CD14-positive monocyte (primary cell): Measurements from ENCODE around the gene ST3GAL2. TPM values are rescaled to one million over a fixed set of nuclear protein-coding genes. Genes with fewer than 3 reads are reported as not detected.

Source experiments
- DNase-seq, 3 donors: peaks; one replicate each; pipeline ENCODE4 v3.0.0-alpha.2; 2011 to 2022
- H2AFZ ChIP-seq: 2 replicates; pipeline ENCODE4 v1.6.0; 2012; ENCODE audit warnings: mild to moderate bottlenecking, low read depth, low read length, inconsistent platforms; ENCODE audit not compliant: insufficient read depth, poor library complexity, severe bottlenecking
- H3K27ac ChIP-seq, 2 donors: 1 replicate in 1 of 2; 2 replicates in 1 of 2; pipeline ENCODE4 v1.5.1; 2012 to 2013; ENCODE audit warnings: low read length in 2 of 2, control low read depth in 1 of 2, inconsistent platforms in 1 of 2, low read depth in 1 of 2, mild to moderate bottlenecking in 1 of 2
- H3K27me3 ChIP-seq, 2 donors: one replicate each; pipeline versions ENCODE4 v1.6.0 to v1.6.1; 2011 to 2013; ENCODE audit warnings: low read length in 2 of 2; ENCODE audit not compliant: control insufficient read depth in 2 of 2, insufficient read depth in 2 of 2
- H3K36me3 ChIP-seq, 2 donors: replicated peaks in 1 of 2; 1 replicate in 1 of 2; 2 replicates in 1 of 2; pipeline versions ENCODE4 v1.5.1 to v1.6.1; 2012 to 2013; ENCODE audit warnings: low read length in 2 of 2, control low read depth in 1 of 2, inconsistent platforms in 1 of 2, mild to moderate bottlenecking in 1 of 2; ENCODE audit not compliant: insufficient read depth in 2 of 2, control insufficient read depth in 1 of 2
- H3K4me1 ChIP-seq, 2 donors: 1 replicate in 1 of 2; 2 replicates in 1 of 2; pipeline versions ENCODE4 v1.5.1 to v1.6.1; 2012 to 2013; ENCODE audit warnings: low read length in 2 of 2, control low read depth in 1 of 2, inconsistent platforms in 1 of 2, mild to moderate bottlenecking in 1 of 2, moderate library complexity in 1 of 2; ENCODE audit not compliant: insufficient read depth in 2 of 2, control insufficient read depth in 1 of 2
- H3K4me2 ChIP-seq: replicated peaks from 2 replicates; pipeline ENCODE3; 2012; ENCODE audit warnings: low read length, moderate library complexity, mild to moderate bottlenecking; ENCODE audit not compliant: poor library complexity, severe bottlenecking; ENCODE audit errors: extremely low read depth
- H3K4me3 ChIP-seq, 3 experiments: fragments of 200-600 bp in 1 of 3; sonication (generic) in 1 of 3; replicated peaks in 1 of 3; 1 replicate in 2 of 3; 2 replicates in 1 of 3; pipeline ENCODE4 v1.5.1; 2011 to 2013; ENCODE audit warnings: low read length in 3 of 3, mild to moderate bottlenecking in 3 of 3, control low read depth in 2 of 3, low read depth in 2 of 3, inconsistent platforms in 1 of 3, moderate library complexity in 1 of 3
- H3K79me2 ChIP-seq: 2 replicates; pipeline ENCODE4 v1.6.0; 2012; ENCODE audit warnings: mild to moderate bottlenecking, control low read depth, inconsistent platforms, low read length, moderate library complexity; ENCODE audit not compliant: insufficient read depth
- H3K9ac ChIP-seq: 2 replicates; pipeline ENCODE4 v1.6.0; 2017; ENCODE audit warnings: low read length, mild to moderate bottlenecking; ENCODE audit not compliant: insufficient read depth, poor library complexity, severe bottlenecking
- H3K9me3 ChIP-seq, 2 donors: replicated peaks in 1 of 2; 1 replicate in 1 of 2; 2 replicates in 1 of 2; pipeline versions ENCODE4 v1.5.1 to v1.6.1; 2012 to 2013; ENCODE audit warnings: low read length in 2 of 2, control low read depth in 1 of 2; ENCODE audit not compliant: control insufficient read depth in 1 of 2, insufficient read depth in 1 of 2
- H4K20me1 ChIP-seq: 2 replicates; pipeline ENCODE4 v1.6.0; 2012; ENCODE audit warnings: mild to moderate bottlenecking, low read length, control low read depth, moderate library complexity; ENCODE audit not compliant: insufficient read depth
- H3K27ac Mint-ChIP-seq, 7 donors: one replicate each; pipeline ENCODE4 v1.8.0; 2020; ENCODE audit warnings: mild to moderate bottlenecking in 7 of 7, mixed read lengths in 7 of 7, moderate library complexity in 6 of 7, inconsistent platforms in 2 of 7
- H3K27me3 Mint-ChIP-seq, 3 donors: one replicate each; pipeline ENCODE4 v1.8.0; 2021 to 2022; ENCODE audit warnings: low read depth in 3 of 3, mild to moderate bottlenecking in 3 of 3, mixed read lengths in 3 of 3, moderate library complexity in 3 of 3, inconsistent platforms in 1 of 3
- H3K36me3 Mint-ChIP-seq, 2 donors: one replicate each; pipeline ENCODE4 v1.8.0; 2020; ENCODE audit warnings: mixed read lengths in 2 of 2, inconsistent platforms in 1 of 2, mild to moderate bottlenecking in 1 of 2
- H3K4me1 Mint-ChIP-seq: one replicate; pipeline ENCODE4 v1.8.0; 2020; ENCODE audit warnings: mild to moderate bottlenecking, mixed read lengths
- H3K4me3 Mint-ChIP-seq, 2 donors: one replicate each; pipeline ENCODE4 v1.8.0; 2020; ENCODE audit warnings: mild to moderate bottlenecking in 2 of 2, mixed read lengths in 2 of 2, moderate library complexity in 1 of 2
- H3K9me3 Mint-ChIP-seq, 7 donors: one replicate each; pipeline ENCODE4 v1.8.0; 2020 to 2022; ENCODE audit warnings: mixed read lengths in 7 of 7, mild to moderate bottlenecking in 6 of 7, moderate library complexity in 6 of 7, inconsistent platforms in 2 of 7
- CTCF ChIP-seq: fragments of 200-600 bp; IDR thresholded peaks from one replicate; pipeline ENCODE4 v1.8.0; 2022; ENCODE audit warnings: antibody characterized with exemption, mild to moderate bottlenecking
- WGBS: methylation state at CpG from one replicate; pipeline ENCODE4 v1.1.5; 2013; ENCODE audit warnings: missing lambda C conversion rate; ENCODE audit not compliant: insufficient coverage; 5-methylcytosine and 5-hydroxymethylcytosine counted together
- intact Hi-C, 2 donors: fragments of 100-400 bp; cut with micrococcal nuclease; formaldehyde crosslinking; loops; one replicate each; pipeline versions ENCODE4 v1.15.0 to v1.15.1; 2023
- polyA plus RNA-seq, 3 donors: library from polyadenylated mRNA; depleted of rRNA in 1 of 3; unstranded in 2 of 3; stranded (reverse) in 1 of 3; fragments of 300-500 nt in 2 of 3; fragments of >200 nt in 1 of 3; fragmentation: Illumina TruSeq in 2 of 3; gene quantifications; 1 replicate in 2 of 3; 2 replicates in 1 of 3; pipeline ENCODE4 v1.2.3, GENCODE V29; 2012 to 2021

Gene ST3GAL2
- polyA plus RNA-seq, 3 donors, result 13.5 to 20.0 (median 18.4) TPM

GRCh38 chr16:70478912-70479341, 40.0 kb upstream of the ST3GAL2 start:
- Histone ChIP-seq H3K4me3 (no peak overlapping the region), H3K79me2 (no peaks in the 10 kb centered on the region), H3K27ac (no peak overlapping the region), H3K9me3 (no peaks in the 10 kb centered on the region), H3K4me2 (no peak overlapping the region), H2AFZ (no peak overlapping the region), H3K4me1 (no peaks in the 10 kb centered on the region), H3K36me3 (peaks cover 66 to 83% of the 10 kb centered on the region in 2 donors), H3K9ac (no peak overlapping the region), H3K27me3 (no peaks in the 10 kb centered on the region), H4K20me1 (no peaks in the 10 kb centered on the region)
- TF ChIP-seq CTCF, result no peak
- 71% methylated on average over 9 of the region's 10 CpGs for WGBS
- Mint-ChIP-seq H3K36me3 (peaks cover 53 to 85% of the 10 kb centered on the region in 2 donors), H3K9me3 (no peaks in the 10 kb centered on the region), H3K27ac (no peak overlapping the region), H3K4me1 (peaks cover 10% of the 10 kb centered on the region), H3K4me3 (no peak overlapping the region), H3K27me3 (no peaks in the 10 kb centered on the region)
- DNase-seq, result no peak
- intact Hi-C loops, result no loop called here

DNA sequence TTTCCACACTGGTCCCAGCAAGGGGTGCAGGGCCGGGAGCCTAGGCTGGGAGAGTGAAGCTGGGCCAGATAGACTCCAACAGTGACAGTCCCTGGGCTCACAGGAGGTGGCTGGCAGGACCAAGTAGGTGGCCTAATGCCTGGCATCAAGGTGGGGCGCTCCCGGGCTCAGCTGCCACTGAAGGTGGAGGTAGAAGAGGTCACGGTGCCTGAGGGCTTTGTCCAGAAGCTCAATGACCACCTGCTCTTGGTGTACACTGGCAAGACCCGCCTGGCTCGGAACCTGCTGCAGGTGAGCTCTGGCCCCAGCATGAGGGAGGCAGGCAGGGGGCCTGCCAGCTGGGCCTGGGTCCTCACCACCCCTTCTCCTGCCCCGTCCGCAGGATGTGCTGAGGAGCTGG, 39.3 kb upstream of the ST3GAL2 start:
- TF ChIP-seq CTCF, result no peak
- no peaks in the 10 kb centered on the region for H3K9me3 ChIP-seq
- no peak overlapping the region for H3K27ac ChIP-seq
- no peak overlapping the region for H2AFZ ChIP-seq
- Mint-ChIP-seq H3K4me1 (peaks cover 10% of the 10 kb centered on the region), H3K9me3 (no peaks in the 10 kb centered on the region), H3K36me3 (peaks cover 52 to 85% of the 10 kb centered on the region in 2 donors), H3K27me3 (no peaks in the 10 kb centered on the region), H3K27ac (no peak overlapping the region), H3K4me3 (no peak overlapping the region)
- no peak for DNase-seq
- peaks cover 63 to 83% of the 10 kb centered on the region in 2 donors for H3K36me3 ChIP-seq
- H3K4me1 ChIP-seq, result no peaks in the 10 kb centered on the region
- H3K9ac ChIP-seq, result no peak overlapping the region
- intact Hi-C loops, result no loop called here
- no peaks in the 10 kb centered on the region for H3K27me3 ChIP-seq
- H4K20me1 ChIP-seq, result no peaks in the 10 kb centered on the region
- H3K79me2 ChIP-seq, result no peaks in the 10 kb centered on the region
- H3K4me3 ChIP-seq, result no peak overlapping the region
- 98% methylated on average over 6 of the region's 8 CpGs for WGBS
- H3K4me2 ChIP-seq, result no peak overlapping the region
